Activated T-cell treated with anti-CD3 and anti-CD28 coated beads, Interleukin-2, amount 50 U/mL, for 48 hours (primary cell): ENCODE data around the gene IL1R1.

Source experiments
- DNase-seq, 2 experiments: peaks; one replicate each; pipeline ENCODE4 v3.0.0-alpha.2; 2020

IL1R1 gene

GRCh38 chr2:102209474-102209873, 66.9 kb downstream of the IL1R1 start:
- no peak for DNase-seq

GRCh38 chr2:102217032-102217431, 74.5 kb downstream of the IL1R1 start:
- no peak for DNase-seq

GRCh38 chr2:102224824-102225739, 82.5 kb downstream of the IL1R1 start:
- no peak for DNase-seq

- no peak for DNase-seq
Observed at GRCh38 chr2:102226171-102226570, 83.6 kb downstream of the IL1R1 start.

GRCh38 chr2:102226612-102227391, 84.3 kb downstream of the IL1R1 start:
- DNase-seq = no peak

- peak in 1 of 2 experiments; percentile 32 for DNase-seq
Observed at GRCh38 chr2:102229141-102229769, 86.7 kb downstream of the IL1R1 start.
